Cardiac muscle cell (in vitro differentiated cells and primary cell): Measurements from ENCODE around the gene SIRT6. TPM values are rescaled to one million over a fixed set of nuclear protein-coding genes. Genes with fewer than 3 reads are reported as not detected.
"Not testable (repeated sequence)": the region's sequence is repeated elsewhere in the genome, so short reads cannot be mapped to it uniquely, and the experiment has no call there.

ENCODE experiments used
- DNase-seq, 2 donors: peaks; one replicate each; pipeline versions ENCODE4 v3.0.0 to v3.0.0-alpha.2; 2010 to 2017; ENCODE audit warnings: low read depth in 1 of 2, low spot score in 1 of 2
- H3K27ac ChIP-seq: fragments of 200-600 bp; sonication (generic); 2 replicates; pipeline ENCODE4 v1.5.1; 2016
- H3K27me3 ChIP-seq: fragments of 200-600 bp; sonication (generic); 2 replicates; pipeline ENCODE4 v1.6.0; 2016; ENCODE audit warnings: control low read depth
- H3K36me3 ChIP-seq: fragments of 200-600 bp; sonication (generic); 2 replicates; pipeline ENCODE4 v1.5.1; 2016; ENCODE audit warnings: control low read depth
- H3K4me1 ChIP-seq: fragments of 200-600 bp; sonication (generic); 2 replicates; pipeline ENCODE4 v1.8.1; 2017; ENCODE audit warnings: low read depth, mild to moderate bottlenecking, mixed run types
- H3K4me3 ChIP-seq: fragments of 200-600 bp; sonication (generic); 2 replicates; pipeline ENCODE4 v1.5.1; 2016; ENCODE audit warnings: mild to moderate bottlenecking
- H3K9me3 ChIP-seq: fragments of 200-600 bp; sonication (generic); 2 replicates; pipeline ENCODE4 v1.5.1; 2017; ENCODE audit warnings: low read depth, mild to moderate bottlenecking, control low read depth
- CTCF ChIP-seq: IDR thresholded peaks from 2 replicates; pipeline ENCODE4 v1.5.1; 2012; ENCODE audit warnings: low read depth, mild to moderate bottlenecking, low read length
- polyA plus RNA-seq: library from polyadenylated mRNA; unstranded; fragments of >200 nt; fragmentation: Nextera tagmentation; extraction: Ambion mirVana; gene quantifications from 2 replicates; pipeline ENCODE4 v1.2.1, GENCODE V29; 2016
- total RNA-seq: library from RNA; depleted of rRNA; stranded (reverse); fragments of >200 nt; gene quantifications from 2 replicates; pipeline ENCODE4 v1.2.3, GENCODE V29; 2016

Gene SIRT6
- total and polyA plus RNA-seq, 2 experiments from 2014 or later: 11.3 to 34.2 TPM

- peaks cover 3% of the 10 kb centered on the region for H3K27me3 ChIP-seq
- H3K4me1 ChIP-seq: no peaks in the 10 kb centered on the region
- no peak overlapping the region for H3K4me3 ChIP-seq
- H3K9me3 ChIP-seq: no peaks in the 10 kb centered on the region
- no peak for TF ChIP-seq CTCF
- no peak for DNase-seq
- H3K27ac ChIP-seq: no peak overlapping the region
- H3K36me3 ChIP-seq: no peaks in the 10 kb centered on the region
These were observed 30.7 kb downstream of the SIRT6 start for GRCh38 chr19:4151623-4152022.

GRCh38 chr19:4149518-4150288, 32.7 kb downstream of the SIRT6 start:
- peaks cover 5% of the 10 kb centered on the region for H3K27me3 ChIP-seq
- no peaks in the 10 kb centered on the region for H3K36me3 ChIP-seq
- H3K27ac ChIP-seq: no peak overlapping the region
- no peak overlapping the region for H3K4me3 ChIP-seq
- DNase-seq: peak in 1 of 2 donors; percentile 24
- H3K4me1 ChIP-seq: no peaks in the 10 kb centered on the region
- no peak for TF ChIP-seq CTCF
- no peaks in the 10 kb centered on the region for H3K9me3 ChIP-seq

- Histone ChIP-seq H3K9me3 (no peaks in the 10 kb centered on the region), H3K4me1 (no peaks in the 10 kb centered on the region), H3K4me3 (no peak overlapping the region), H3K27ac (no peak overlapping the region), H3K36me3 (no peaks in the 10 kb centered on the region), H3K27me3 (peaks cover 7% of the 10 kb centered on the region)
- no peak for TF ChIP-seq CTCF
- peak in 1 of 2 donors; percentile 78 for DNase-seq
These were observed 37.6 kb downstream of the SIRT6 start for GRCh38 chr19:4144666-4145249.

- not testable (repeated sequence) for H3K4me3 ChIP-seq, H3K27ac ChIP-seq, H3K4me1 ChIP-seq, H3K9me3 ChIP-seq, H3K27me3 ChIP-seq, H3K36me3 ChIP-seq, DNase-seq
These were observed 39.4 kb downstream of the SIRT6 start for GRCh38 chr19:4142916-4143315.

- DNase-seq: peak; percentile 74 to 79
These were observed 42.1 kb downstream of the SIRT6 start for GRCh38 chr19:4140237-4140711.

More at GRCh38 chr19:4140237-4140711, 42.1 kb downstream of the SIRT6 start:
- Histone ChIP-seq H3K27ac (no peak overlapping the region), H3K4me3 (no peak overlapping the region), H3K9me3 (no peaks in the 10 kb centered on the region), H3K27me3 (peaks cover 4% of the 10 kb centered on the region), H3K4me1 (no peaks in the 10 kb centered on the region), H3K36me3 (no peaks in the 10 kb centered on the region)
- peak; percentile 78 for TF ChIP-seq CTCF
